Putamen (tissue), 1 donor: ENCODE data around the gene SORBS2.
"Not testable (repeated sequence)": the region's sequence is repeated elsewhere in the genome, so short reads cannot be mapped to it uniquely, and the experiment has no call there.

ENCODE experiments used
- DNase-seq: peaks from one replicate; pipeline ENCODE4 v3.0.0-alpha.2; 2016; ENCODE audit warnings: low spot score

Gene SORBS2

GRCh38 chr4:185737489-185738037 lies 74.4 kb downstream of the SORBS2 start:
- DNase-seq, result no peak

GRCh38 chr4:185736882-185737281 lies 75.1 kb downstream of the SORBS2 start:
- DNase-seq, result no peak

- no peak for DNase-seq
These were observed 76.1 kb downstream of the SORBS2 start for GRCh38 chr4:185735866-185736400.

GRCh38 chr4:185734930-185735329 lies 77.1 kb downstream of the SORBS2 start:
- no peak for DNase-seq

- DNase-seq, result no peak
These were observed 77.8 kb downstream of the SORBS2 start for GRCh38 chr4:185734214-185734613.

- no peak for DNase-seq
These were observed 81.0 kb downstream of the SORBS2 start for GRCh38 chr4:185730849-185731608.

- DNase-seq, result no peak
These were observed 81.6 kb downstream of the SORBS2 start for GRCh38 chr4:185730387-185730786.

- peak; percentile 69 for DNase-seq
These were observed 82.6 kb downstream of the SORBS2 start for GRCh38 chr4:185729391-185729804.

GRCh38 chr4:185728893-185729292 lies 83.1 kb downstream of the SORBS2 start:
- no peak for DNase-seq

- DNase-seq, result no peak
These were observed 85.1 kb downstream of the SORBS2 start for GRCh38 chr4:185726931-185727330.

GRCh38 chr4:185723631-185724260 lies 88.2 kb downstream of the SORBS2 start:
- DNase-seq, result no peak

- DNase-seq, result no peak
These were observed 90.0 kb downstream of the SORBS2 start for GRCh38 chr4:185722029-185722316.

- no peak for DNase-seq
These were observed 90.6 kb downstream of the SORBS2 start for GRCh38 chr4:185721190-185722028.

- no peak for DNase-seq
These were observed 92.5 kb downstream of the SORBS2 start for GRCh38 chr4:185719500-185719858.

GRCh38 chr4:185718578-185719499 lies 93.2 kb downstream of the SORBS2 start:
- DNase-seq, result no peak

- DNase-seq, result no peak
These were observed 94.6 kb downstream of the SORBS2 start for GRCh38 chr4:185717377-185717741.

- no peak for DNase-seq
These were observed 95.2 kb downstream of the SORBS2 start for GRCh38 chr4:185716577-185717376.

- no peak for DNase-seq
These were observed 95.8 kb downstream of the SORBS2 start for GRCh38 chr4:185716141-185716551.

- DNase-seq, result not testable (repeated sequence)
These were observed 97.5 kb downstream of the SORBS2 start for GRCh38 chr4:185714524-185714923.

- no peak for DNase-seq
These were observed 98.3 kb downstream of the SORBS2 start for GRCh38 chr4:185713731-185714130.

GRCh38 chr4:185713272-185713671 lies 98.7 kb downstream of the SORBS2 start:
- DNase-seq, result no peak
